Activated naive CD8-positive, alpha-beta T cell treated with anti-CD3 and anti-CD28 coated beads, Interleukin-2, amount 50 U/mL, for 16 hours (primary cell): ENCODE data around the gene NTF3.

Experiments
- DNase-seq: peaks from one replicate; pipeline ENCODE4 v3.0.0-alpha.2; 2020; ENCODE audit warnings: low read depth, low spot score

The NTF3 gene

GRCh38 chr12:5456906-5457305 is 25.0 kb downstream of the NTF3 start:
- DNase-seq, result no peak

- no peak for DNase-seq
These were observed 26.5 kb downstream of the NTF3 start for GRCh38 chr12:5458229-5459050.

- no peak for DNase-seq
These were observed 27.3 kb downstream of the NTF3 start for GRCh38 chr12:5459051-5459782.

GRCh38 chr12:5460817-5461216 is 28.9 kb downstream of the NTF3 start:
- DNase-seq, result no peak

GRCh38 chr12:5461966-5462365 is 30.1 kb downstream of the NTF3 start:
- DNase-seq, result no peak

GRCh38 chr12:5464096-5464495 is 32.2 kb downstream of the NTF3 start:
- no peak for DNase-seq

GRCh38 chr12:5465384-5465783 is 33.5 kb downstream of the NTF3 start:
- no peak for DNase-seq

GRCh38 chr12:5466521-5466960 is 34.6 kb downstream of the NTF3 start:
- DNase-seq, result no peak

- no peak for DNase-seq
These were observed 36.0 kb downstream of the NTF3 start for GRCh38 chr12:5467931-5468330.

- DNase-seq, result no peak
These were observed 38.3 kb downstream of the NTF3 start for GRCh38 chr12:5470221-5470620.

- no peak for DNase-seq
These were observed 38.8 kb downstream of the NTF3 start for GRCh38 chr12:5470703-5471102.

GRCh38 chr12:5473076-5473782 is 41.3 kb downstream of the NTF3 start:
- DNase-seq, result no peak

- no peak for DNase-seq
These were observed 41.8 kb downstream of the NTF3 start for GRCh38 chr12:5473783-5474116.

- no peak for DNase-seq
These were observed 44.4 kb downstream of the NTF3 start for GRCh38 chr12:5476356-5476755.

- DNase-seq, result no peak
These were observed 46.3 kb downstream of the NTF3 start for GRCh38 chr12:5478081-5478706.

- DNase-seq, result no peak
These were observed 47.9 kb downstream of the NTF3 start for GRCh38 chr12:5479761-5480160.

- no peak for DNase-seq
These were observed 48.5 kb downstream of the NTF3 start for GRCh38 chr12:5480218-5480937.

- DNase-seq, result no peak
These were observed 49.0 kb downstream of the NTF3 start for GRCh38 chr12:5480938-5481303.

GRCh38 chr12:5481645-5482044 is 49.7 kb downstream of the NTF3 start:
- no peak for DNase-seq

- DNase-seq, result no peak
These were observed 52.5 kb downstream of the NTF3 start for GRCh38 chr12:5484426-5484825.

GRCh38 chr12:5485454-5485853 is 53.5 kb downstream of the NTF3 start:
- no peak for DNase-seq
